ENCODE data around the gene SMARCD2.
A peak's percentile ranks its signal among the peaks of the same experiment; 100 is the strongest.
"Not testable (repeated sequence)": the region's sequence is repeated elsewhere in the genome, so short reads cannot be mapped to it uniquely, and the experiment has no call there.

The SMARCD2 gene

GRCh38 chr17:63842540-63843386 lies at the start of gene SMARCD2:
Gene SMARCD2 (minus strand): TSS chr17:63842685. CDS start chr17:63842674, 11 bp downstream.
- ChIA-PET POLR2A (interaction anchor here (0.7 to 1.6 kb wide), 5 partner anchors 11 to 401 kb away, joined by 3 to 9 read pairs (median 5); partner anchors contain the start of gene CCDC47), CTCF (interaction anchor here (0.9 to 2.6 kb wide), 8 partner anchors 9 to 221 kb away, joined by 3 to 8 read pairs (median 4); no protein-coding TSS in a partner anchor)
- peak; percentile 98 for DNase-seq (ENCODE audit: extremely low spot score)
- TF ChIP-seq, protein P1, sequence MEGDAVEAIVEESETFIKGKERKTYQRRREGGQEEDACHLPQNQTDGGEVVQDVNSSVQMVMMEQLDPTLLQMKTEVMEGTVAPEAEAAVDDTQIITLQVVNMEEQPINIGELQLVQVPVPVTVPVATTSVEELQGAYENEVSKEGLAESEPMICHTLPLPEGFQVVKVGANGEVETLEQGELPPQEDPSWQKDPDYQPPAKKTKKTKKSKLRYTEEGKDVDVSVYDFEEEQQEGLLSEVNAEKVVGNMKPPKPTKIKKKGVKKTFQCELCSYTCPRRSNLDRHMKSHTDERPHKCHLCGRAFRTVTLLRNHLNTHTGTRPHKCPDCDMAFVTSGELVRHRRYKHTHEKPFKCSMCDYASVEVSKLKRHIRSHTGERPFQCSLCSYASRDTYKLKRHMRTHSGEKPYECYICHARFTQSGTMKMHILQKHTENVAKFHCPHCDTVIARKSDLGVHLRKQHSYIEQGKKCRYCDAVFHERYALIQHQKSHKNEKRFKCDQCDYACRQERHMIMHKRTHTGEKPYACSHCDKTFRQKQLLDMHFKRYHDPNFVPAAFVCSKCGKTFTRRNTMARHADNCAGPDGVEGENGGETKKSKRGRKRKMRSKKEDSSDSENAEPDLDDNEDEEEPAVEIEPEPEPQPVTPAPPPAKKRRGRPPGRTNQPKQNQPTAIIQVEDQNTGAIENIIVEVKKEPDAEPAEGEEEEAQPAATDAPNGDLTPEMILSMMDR (IDR thresholded peaks at IDR 0.05; ENCODE audit: control extremely low read depth, extremely low read depth, low read depth, missing control alignments), result no peak

DNA sequence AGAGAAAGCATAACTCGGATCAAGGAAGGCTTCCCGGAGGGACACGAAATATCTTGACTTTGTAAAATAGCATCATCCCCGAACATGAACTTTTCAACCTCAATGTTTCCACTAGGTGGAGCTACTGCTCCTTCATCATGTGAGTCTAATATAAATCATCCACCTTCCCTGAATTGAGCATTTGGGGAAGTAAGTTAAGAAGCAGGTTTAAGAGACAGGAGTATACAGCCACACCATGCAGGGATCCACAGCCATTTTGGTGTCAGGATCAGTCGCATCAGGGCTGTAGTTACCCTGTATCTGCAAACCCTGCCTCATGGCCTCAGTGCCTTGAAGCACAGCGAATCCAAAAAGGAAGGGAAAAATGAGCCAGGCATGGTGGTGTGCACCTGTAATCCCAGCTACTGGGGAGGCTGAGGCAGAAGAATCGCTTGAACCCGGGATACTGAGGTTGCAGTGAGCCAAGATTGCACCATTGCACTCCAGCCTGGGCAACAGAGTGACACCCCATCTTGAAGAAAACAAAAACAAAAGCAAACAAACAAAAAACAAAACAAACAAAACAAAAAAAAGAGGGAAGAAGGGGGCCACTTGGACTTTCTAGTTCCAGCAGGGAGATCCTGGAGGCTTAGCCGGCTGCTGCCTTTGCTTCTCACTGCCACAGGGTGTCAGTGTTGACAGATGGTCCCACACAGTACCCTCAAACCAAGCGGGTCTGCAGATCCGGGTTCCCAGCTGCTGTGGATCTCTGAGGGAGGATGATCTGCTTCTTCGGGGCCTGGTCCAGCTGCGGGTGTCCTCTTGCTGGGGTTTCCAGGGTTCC lies 46.8 kb upstream of the SMARCD2 start:
- DNase-seq (ENCODE audit: extremely low spot score); POLR2A ChIA-PET: not testable (repeated sequence)
- TF ChIP-seq, protein P1 (IDR thresholded peaks at IDR 0.05; ENCODE audit: control extremely low read depth, extremely low read depth, low read depth, missing control alignments), result peak; percentile 42
- CTCF ChIA-PET, result interaction anchor here (0.8 to 3.1 kb wide), 24 partner anchors 9 to 242 kb away, joined by 3 to 17 read pairs (median 4); partner anchors contain the start of genes CD79B, CSHL1, GH1 and GH2

DNA sequence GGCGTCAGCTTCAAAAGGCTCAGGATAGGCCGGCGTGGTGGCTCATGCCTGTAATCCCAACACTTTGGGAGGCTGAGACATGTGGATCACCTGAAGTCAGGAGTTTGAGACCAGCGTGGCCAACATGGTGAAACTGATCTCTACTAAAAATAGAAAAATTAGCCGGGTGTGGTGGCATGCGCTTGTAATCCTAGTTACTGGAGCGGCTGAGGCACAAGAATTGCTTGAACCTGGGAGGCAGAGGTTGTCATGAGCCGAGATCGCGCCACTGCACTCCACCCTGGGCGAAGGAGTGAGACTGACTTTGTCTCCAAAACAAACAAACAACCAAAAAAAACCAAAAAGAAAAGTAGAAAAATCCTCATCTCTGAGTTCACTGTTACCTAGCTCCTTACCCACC lies 42.6 kb upstream of the SMARCD2 start:
- DNase-seq (ENCODE audit: extremely low spot score); POLR2A ChIA-PET: not testable (repeated sequence)
- CTCF ChIA-PET, result interaction anchor here (1.6 kb wide), 1 partner anchor 19 kb away, joined by 4 read pairs; no protein-coding TSS in a partner anchor

- DNase-seq (ENCODE audit: extremely low spot score); POLR2A ChIA-PET: not testable (repeated sequence)
- CTCF ChIA-PET, result interaction anchor here (1.1 to 2.0 kb wide), 6 partner anchors 11 to 146 kb away, joined by 3 to 6 read pairs (median 4); no protein-coding TSS in a partner anchor
These were observed 40.2 kb upstream of the SMARCD2 start for GRCh38 chr17:63882626-63883126.

- TF ChIP-seq, protein P1 (IDR thresholded peaks at IDR 0.05; ENCODE audit: control extremely low read depth, extremely low read depth, low read depth, missing control alignments), result peak; percentile 67
- ChIA-PET CTCF (interaction anchor here (0.7 to 3.8 kb wide), 10 partner anchors 8 to 95 kb away, joined by 3 to 17 read pairs (median 6); no protein-coding TSS in a partner anchor), POLR2A (no interaction called here)
- peak; percentile 80 for DNase-seq (ENCODE audit: extremely low spot score)
These were observed 39.6 kb upstream of the SMARCD2 start, which contains the start of gene GH2 for GRCh38 chr17:63881935-63882601. Gene GH2 (minus strand): TSS chr17:63881944. CDS start chr17:63881801, 143 bp downstream.

DNA sequence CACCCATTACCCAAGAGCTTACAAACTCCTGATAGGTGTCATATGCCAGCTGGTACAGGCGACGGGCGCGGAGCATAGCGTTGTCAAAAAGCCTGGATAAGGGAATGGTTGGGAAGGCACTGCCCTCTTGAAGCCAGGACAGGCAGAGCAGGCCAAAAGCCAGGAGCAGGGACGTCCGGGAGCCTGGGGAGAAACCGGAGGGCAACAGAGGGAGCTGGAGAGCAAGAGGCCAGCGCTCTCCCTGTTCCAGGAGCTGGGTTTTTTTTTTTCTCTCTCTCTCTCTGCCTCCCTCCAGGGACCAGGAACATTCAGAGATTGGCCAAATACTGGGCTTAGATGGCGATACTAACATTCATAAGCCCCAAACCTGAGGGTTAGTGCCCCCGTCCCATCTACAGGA lies 38.9 kb upstream of the SMARCD2 start:
- CTCF ChIA-PET, result interaction anchor here (0.7 to 3.8 kb wide), 9 partner anchors 8 to 95 kb away, joined by 3 to 17 read pairs (median 6); no protein-coding TSS in a partner anchor
- DNase-seq (ENCODE audit: extremely low spot score); POLR2A ChIA-PET: not testable (repeated sequence)

DNA sequence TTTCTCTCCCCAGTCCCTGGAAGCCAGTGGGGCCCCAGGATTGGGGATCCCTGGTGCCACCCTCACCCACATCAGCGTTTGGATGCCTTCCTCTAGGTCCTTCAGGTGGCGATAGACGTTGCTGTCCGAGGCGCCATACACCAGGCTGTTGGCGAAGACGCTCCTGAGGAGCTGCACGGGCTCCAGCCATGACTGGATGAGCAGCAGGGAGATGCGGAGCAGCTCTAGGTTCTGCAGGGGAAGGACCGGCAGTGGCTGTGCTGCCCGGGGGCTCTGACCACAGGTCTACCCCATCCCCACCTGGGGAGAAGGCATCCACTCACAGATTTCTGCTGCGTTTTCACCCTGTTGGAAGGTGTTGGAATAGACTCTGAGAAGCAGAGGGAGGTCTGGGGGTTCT lies 38.2 kb upstream of the SMARCD2 start:
- POLR2A ChIA-PET, result no interaction called here
- TF ChIP-seq, protein P1 (IDR thresholded peaks at IDR 0.05; ENCODE audit: control extremely low read depth, extremely low read depth, low read depth, missing control alignments), result no peak
- no peak for DNase-seq (ENCODE audit: extremely low spot score)
- CTCF ChIA-PET, result interaction anchor here (0.7 to 3.8 kb wide), 5 partner anchors 9 to 66 kb away, joined by 3 to 17 read pairs (median 9); no protein-coding TSS in a partner anchor

DNA sequence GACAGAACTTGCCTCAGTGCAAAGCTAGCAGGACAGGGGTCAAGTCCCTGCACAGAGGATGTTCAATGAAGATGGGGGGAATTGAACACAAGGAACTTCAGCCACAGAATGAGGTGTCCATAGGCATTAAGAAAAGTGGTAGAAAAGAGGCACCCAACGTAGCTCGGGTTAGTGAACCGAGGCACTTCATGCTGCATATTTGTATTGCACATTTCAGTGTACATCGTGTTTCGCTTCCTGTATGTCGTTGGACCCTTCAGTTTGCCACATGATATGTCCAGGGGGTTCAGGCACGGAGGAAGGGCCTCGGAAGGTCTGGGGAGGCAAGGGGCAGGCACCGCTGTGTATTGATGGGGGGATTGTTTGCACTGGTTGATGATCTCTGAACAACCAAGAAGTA lies 35.9 kb upstream of the SMARCD2 start:
- CTCF ChIA-PET, result interaction anchor here (1.2 to 3.8 kb wide), 6 partner anchors 9 to 68 kb away, joined by 3 to 17 read pairs (median 6); no protein-coding TSS in a partner anchor
- DNase-seq (ENCODE audit: extremely low spot score); POLR2A ChIA-PET: not testable (repeated sequence)

GRCh38 chr17:63874693-63875092 lies 32.2 kb upstream of the SMARCD2 start:
- POLR2A ChIA-PET; DNase-seq (ENCODE audit: extremely low spot score): not testable (repeated sequence)
- CTCF ChIA-PET, result interaction anchor here (0.6 to 1.1 kb wide), 3 partner anchors 9 to 17 kb away, joined by 3 to 6 read pairs (median 3); no protein-coding TSS in a partner anchor

GRCh38 chr17:63874061-63874626 lies 31.7 kb upstream of the SMARCD2 start:
- CTCF ChIA-PET, result interaction anchor here (0.6 to 1.1 kb wide), 4 partner anchors 9 to 26 kb away, joined by 3 to 6 read pairs (median 3); no protein-coding TSS in a partner anchor
- POLR2A ChIA-PET; DNase-seq (ENCODE audit: extremely low spot score): not testable (repeated sequence)

DNA sequence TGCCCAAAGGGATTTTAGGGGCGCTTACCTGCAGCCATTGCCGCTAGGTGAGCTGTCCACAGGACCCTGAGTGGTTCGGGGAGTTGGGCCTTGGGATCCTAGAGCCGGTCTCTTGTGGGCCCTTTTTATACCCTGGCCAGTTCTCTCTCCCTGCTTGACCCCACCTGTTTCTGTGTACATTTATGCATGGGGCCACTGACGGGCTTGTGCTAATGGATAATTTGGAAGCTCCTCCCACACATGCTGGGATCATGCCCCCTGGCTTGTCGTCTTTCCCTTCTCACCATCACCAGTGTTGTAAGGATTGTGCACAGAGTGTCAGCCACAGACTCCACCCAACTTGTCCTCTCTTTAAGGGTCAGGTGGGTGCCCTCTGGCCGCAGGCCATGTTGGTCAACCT lies 31.1 kb upstream of the SMARCD2 start, which contains the start of gene CSH2:
Gene CSH2 (minus strand): TSS at position 101 of the 400 bp plus-strand sequence. CDS start 63 bp downstream, at position 38.
- DNase-seq (ENCODE audit: extremely low spot score), result not testable (repeated sequence)
- CTCF ChIA-PET, result interaction anchor here (0.7 to 1.1 kb wide), 2 partner anchors 15 to 25 kb away, joined by 3 to 6 read pairs; no protein-coding TSS in a partner anchor

More for the DNA sequence above, 31.1 kb upstream of the SMARCD2 start, which contains the start of gene CSH2:
- POLR2A ChIA-PET, result not testable (repeated sequence)
